A673 (cell line): ENCODE measurements around the gene PTRH1. TPM values are rescaled to one million over a fixed set of nuclear protein-coding genes. Genes with fewer than 3 reads are reported as not detected.

Experiments
- BruUV-seq: library from RNA; stranded (reverse); fragments of 400-500 nt; replicated peaks from 2 replicates; lab custom pipeline; 2021; lab: Mats Ljungman, UMichigan
- CTCF ChIA-PET: fragments of 300-600 bp; sonication (Branson Sonifier 250); formaldehyde crosslinking; loops from one replicate; lab custom pipeline; 2022; ENCODE audit warnings: antibody characterized with exemption; lab: Charles Lee
- POLR2A ChIA-PET: fragments of 300-600 bp; sonication (Branson Sonifier 250); formaldehyde crosslinking; loops from one replicate; lab custom pipeline; 2022; ENCODE audit warnings: antibody characterized with exemption; ENCODE audit not compliant: low non-redundant PET; lab: Charles Lee
- DNase-seq: peaks from one replicate; pipeline ENCODE4 v3.0.0-alpha.2; 2015; ENCODE audit warnings: low spot score
- H3K27ac ChIP-seq: fragments of 200-600 bp; sonication (generic); 2 replicates; pipeline ENCODE4 v1.5.1; 2016; ENCODE audit warnings: mixed run types, low read depth, mild to moderate bottlenecking, mixed read lengths, antibody characterized with exemption, low read length; ENCODE audit not compliant: poor library complexity, severe bottlenecking
- H3K27me3 ChIP-seq: fragments of 200-600 bp; sonication (generic); replicated peaks from 2 replicates; pipeline ENCODE4 v1.6.1; 2017; ENCODE audit warnings: mixed run types, low read depth, mild to moderate bottlenecking, mixed read lengths, antibody characterized with exemption, low read length; ENCODE audit not compliant: insufficient read depth, poor library complexity
- H3K36me3 ChIP-seq: fragments of 200-600 bp; sonication (generic); 2 replicates; pipeline ENCODE4 v1.6.1; 2016; ENCODE audit warnings: mixed run types, mild to moderate bottlenecking, mixed read lengths, antibody characterized with exemption, low read length; ENCODE audit not compliant: insufficient read depth, poor library complexity, severe bottlenecking
- H3K4me1 ChIP-seq: fragments of 200-600 bp; sonication (generic); 2 replicates; pipeline ENCODE4 v1.6.1; 2017; ENCODE audit warnings: mixed run types, mild to moderate bottlenecking, mixed read lengths, antibody characterized with exemption, low read length; ENCODE audit not compliant: insufficient read depth, poor library complexity, severe bottlenecking
- H3K4me3 ChIP-seq: fragments of 200-600 bp; sonication (generic); 2 replicates; pipeline ENCODE4 v1.5.1; 2016; ENCODE audit warnings: low read depth, mixed run types, mild to moderate bottlenecking, mixed read lengths, low read length; ENCODE audit not compliant: poor library complexity, severe bottlenecking
- H3K9me3 ChIP-seq: fragments of 200-600 bp; sonication (generic); 2 replicates; pipeline ENCODE4 v1.6.1; 2016; ENCODE audit warnings: mixed run types, low read depth, mild to moderate bottlenecking, mixed read lengths, antibody characterized with exemption, low read length; ENCODE audit not compliant: poor library complexity, severe bottlenecking
- EZH2 ChIP-seq: fragments of 200-600 bp; sonication (generic); IDR thresholded peaks from 2 replicates; pipeline ENCODE4 v1.6.1; 2017; ENCODE audit warnings: borderline replicate concordance, low read depth, mild to moderate bottlenecking, mixed read lengths, antibody characterized with exemption, low read length; ENCODE audit not compliant: poor library complexity, severe bottlenecking
- intact Hi-C: fragments of 100-400 bp; cut with micrococcal nuclease; formaldehyde crosslinking; loops from one replicate; pipeline ENCODE4 v1.10.0; 2022; ENCODE audit not compliant: unreplicated experiment
- total RNA-seq: library from RNA; stranded (reverse); gene quantifications from 2 replicates; pipeline ENCODE4 v1.2.3, GENCODE V29; 2021
- TF ChIP-seq, protein P1 (sequence below): fragments of 300-800, 200-600 bp; sonication (generic); conservative IDR thresholded peaks from 2 replicates; pipeline ENCODE4 v1.5.1; 2017; ENCODE audit warnings: low read depth, mild to moderate bottlenecking, antibody characterized with exemption, low read length, moderate library complexity, mixed read lengths

PTRH1 gene
- total RNA-seq, 1 experiment from 2014 or later, result 9.3 TPM

DNA sequence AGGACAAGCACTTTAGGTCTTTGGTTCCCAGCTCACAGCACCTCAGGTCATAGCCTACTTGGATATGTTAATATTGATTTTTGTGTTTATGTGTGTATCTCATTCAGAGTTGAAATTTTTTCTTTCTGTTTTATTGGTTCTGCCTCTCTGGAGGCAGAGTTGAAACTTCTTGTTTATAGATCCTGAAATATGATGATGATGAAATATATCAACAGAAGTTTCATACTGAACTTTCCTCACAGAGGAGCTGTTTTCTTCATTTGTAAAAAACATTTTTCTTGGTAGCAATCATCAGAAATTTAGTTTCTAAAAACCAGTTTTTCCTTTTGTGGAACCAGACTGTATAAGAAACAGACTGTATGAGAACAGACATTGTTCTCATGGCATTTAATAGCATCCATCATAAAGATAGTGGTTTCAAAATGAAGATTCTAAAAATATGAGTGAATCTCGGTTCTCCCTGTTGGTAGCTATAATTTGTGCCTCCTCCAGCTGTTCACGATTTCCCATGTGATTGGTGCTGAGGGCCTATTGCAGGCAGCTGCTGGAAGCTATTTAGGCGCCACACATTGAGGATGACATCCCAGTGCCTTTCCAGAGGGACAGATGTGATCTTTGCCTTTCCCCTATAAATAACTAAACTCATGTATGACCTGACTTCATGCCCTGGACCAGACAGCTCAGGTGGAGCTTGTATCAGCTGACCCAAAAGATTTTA, 48.2 kb downstream of the PTRH1 start:
- ChIA-PET POLR2A (no interaction called here), CTCF (no interaction called here)
- BruUV-seq, result no TSS peak
- H3K27me3 ChIP-seq, result no peaks in the 10 kb centered on the region
- H3K27ac ChIP-seq, result no peak overlapping the region
- DNase-seq, result no peak
- H3K9me3 ChIP-seq, result no peaks in the 10 kb centered on the region
- TF ChIP-seq EZH2, result no peak
- TF ChIP-seq, protein P1, sequence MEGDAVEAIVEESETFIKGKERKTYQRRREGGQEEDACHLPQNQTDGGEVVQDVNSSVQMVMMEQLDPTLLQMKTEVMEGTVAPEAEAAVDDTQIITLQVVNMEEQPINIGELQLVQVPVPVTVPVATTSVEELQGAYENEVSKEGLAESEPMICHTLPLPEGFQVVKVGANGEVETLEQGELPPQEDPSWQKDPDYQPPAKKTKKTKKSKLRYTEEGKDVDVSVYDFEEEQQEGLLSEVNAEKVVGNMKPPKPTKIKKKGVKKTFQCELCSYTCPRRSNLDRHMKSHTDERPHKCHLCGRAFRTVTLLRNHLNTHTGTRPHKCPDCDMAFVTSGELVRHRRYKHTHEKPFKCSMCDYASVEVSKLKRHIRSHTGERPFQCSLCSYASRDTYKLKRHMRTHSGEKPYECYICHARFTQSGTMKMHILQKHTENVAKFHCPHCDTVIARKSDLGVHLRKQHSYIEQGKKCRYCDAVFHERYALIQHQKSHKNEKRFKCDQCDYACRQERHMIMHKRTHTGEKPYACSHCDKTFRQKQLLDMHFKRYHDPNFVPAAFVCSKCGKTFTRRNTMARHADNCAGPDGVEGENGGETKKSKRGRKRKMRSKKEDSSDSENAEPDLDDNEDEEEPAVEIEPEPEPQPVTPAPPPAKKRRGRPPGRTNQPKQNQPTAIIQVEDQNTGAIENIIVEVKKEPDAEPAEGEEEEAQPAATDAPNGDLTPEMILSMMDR, result no peak
- intact Hi-C loops, result no loop called here
- no peaks in the 10 kb centered on the region for H3K36me3 ChIP-seq
- H3K4me1 ChIP-seq, result no peaks in the 10 kb centered on the region
- no peak overlapping the region for H3K4me3 ChIP-seq

DNA sequence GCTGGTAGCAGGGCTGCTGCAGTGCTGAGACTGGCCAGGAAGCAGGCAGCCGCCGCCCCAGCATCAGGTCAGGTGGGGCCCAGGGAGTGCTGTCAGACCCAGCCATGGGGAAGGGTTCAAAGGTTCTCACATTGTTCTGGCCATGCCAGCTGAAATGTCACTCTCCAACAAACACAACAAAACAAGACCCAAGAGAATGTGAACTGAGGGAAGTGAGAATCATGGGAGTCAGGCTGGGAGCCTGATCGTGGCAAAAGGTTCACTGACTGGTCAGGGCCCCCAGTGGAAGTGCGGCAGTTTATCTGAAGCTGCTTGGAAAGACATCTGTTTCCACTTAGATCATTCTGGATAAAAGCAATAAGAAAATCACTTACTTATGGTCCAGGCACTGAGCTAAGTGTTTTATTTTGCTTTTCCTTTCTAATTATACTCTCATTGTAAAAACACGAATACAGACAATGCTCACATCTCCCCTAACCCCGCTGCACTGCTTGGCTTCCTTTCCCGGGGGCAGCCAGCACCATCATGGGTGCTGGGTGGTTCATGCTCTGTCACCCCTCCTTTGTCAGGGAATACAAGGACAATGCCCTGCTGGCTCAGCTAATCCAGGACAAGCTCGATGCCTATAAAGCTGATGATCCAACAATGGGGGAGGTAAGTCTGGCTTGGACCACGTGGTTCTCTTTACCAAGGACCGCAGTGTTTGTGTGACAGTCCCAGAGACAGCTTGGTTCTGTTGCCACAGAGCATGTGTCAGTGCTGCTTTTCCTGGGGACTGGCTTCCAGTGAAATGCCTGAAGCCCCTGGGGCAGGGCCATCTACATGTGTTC, 50.6 kb downstream of the PTRH1 start:
- CTCF ChIA-PET, result no interaction called here
- POLR2A ChIA-PET, result no interaction called here

DNA sequence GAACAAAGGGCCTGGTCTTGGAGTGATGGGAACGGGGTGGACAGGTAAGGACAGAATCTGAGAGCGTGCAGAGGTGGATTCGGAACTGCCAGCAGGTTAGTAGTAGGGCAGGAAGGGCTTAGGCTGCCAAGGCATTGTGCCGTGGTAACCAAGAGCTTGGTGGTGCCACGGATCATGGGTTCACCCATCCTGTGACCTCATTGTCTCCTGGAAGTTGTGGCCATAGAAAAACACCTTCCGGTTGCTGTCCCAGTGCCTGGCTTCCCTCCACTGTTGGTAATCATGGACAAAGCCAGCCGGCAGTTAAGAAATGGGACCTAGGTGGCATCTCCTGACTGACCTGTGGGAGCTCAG, 51.2 kb downstream of the PTRH1 start:
- DNase-seq, result no peak
- H3K27me3 ChIP-seq, result no peaks in the 10 kb centered on the region
- TF ChIP-seq EZH2, result no peak
- TF ChIP-seq, protein P1, result no peak
- H3K9me3 ChIP-seq, result no peaks in the 10 kb centered on the region
- no peaks in the 10 kb centered on the region for H3K36me3 ChIP-seq
- intact Hi-C loops, result no loop called here
- BruUV-seq, result no TSS peak
- no peaks in the 10 kb centered on the region for H3K4me1 ChIP-seq
- POLR2A ChIA-PET, result no interaction called here
- H3K27ac ChIP-seq, result no peak overlapping the region
- CTCF ChIA-PET, result no interaction called here
- no peak overlapping the region for H3K4me3 ChIP-seq

More for the DNA sequence above, 50.6 kb downstream of the PTRH1 start:
- no peak overlapping the region for H3K4me3 ChIP-seq
- DNase-seq, result no peak
- H3K4me1 ChIP-seq, result no peaks in the 10 kb centered on the region
- intact Hi-C loops, result no loop called here
- no peak for TF ChIP-seq EZH2
- TF ChIP-seq, protein P1, result no peak
- no peaks in the 10 kb centered on the region for H3K36me3 ChIP-seq
- no peaks in the 10 kb centered on the region for H3K27me3 ChIP-seq
- no TSS peak for BruUV-seq
- H3K9me3 ChIP-seq, result no peaks in the 10 kb centered on the region
- no peak overlapping the region for H3K27ac ChIP-seq

Other genes starting within 250 kb of the PTRH1 start
- gene STXBP1, start 103.4 kb downstream of the PTRH1 start, total RNA-seq, result 10.9 and 12.6 TPM in 2 replicates
- gene CFAP157, start 8.7 kb downstream of the PTRH1 start, total RNA-seq, result not detected in 2 replicates
- gene TTC16, start 416 bp upstream of the PTRH1 start, total RNA-seq, result not detected in 2 replicates
- 9.1 and 9.2 TPM in 2 replicates for gene TOR2A, start 19.6 kb upstream of the PTRH1 start, total RNA-seq
- gene SH2D3C, start 63.0 kb upstream of the PTRH1 start, total RNA-seq, result not detected in 2 replicates
- 68.0 and 77.7 TPM in 2 replicates for gene CDK9, start 70.4 kb upstream of the PTRH1 start, total RNA-seq
- gene FPGS, start 87.2 kb upstream of the PTRH1 start, total RNA-seq, result 74.9 and 78.2 TPM in 2 replicates
- gene ENG, start 139.0 kb upstream of the PTRH1 start, total RNA-seq, result 29.9 and 31.1 TPM in 2 replicates
- gene AK1, start 162.0 kb upstream of the PTRH1 start, total RNA-seq, result 35.8 and 52.9 TPM in 2 replicates
- 34.7 and 40.4 TPM in 2 replicates for gene ST6GALNAC6, start 183.9 kb upstream of the PTRH1 start, total RNA-seq
- gene ST6GALNAC4, start 201.4 kb upstream of the PTRH1 start, total RNA-seq, result 11.8 and 15.8 TPM in 2 replicates
- gene PIP5KL1, start 215.1 kb upstream of the PTRH1 start, total RNA-seq, result 2.6 and 3.9 TPM in 2 replicates
- gene DPM2, start 222.2 kb upstream of the PTRH1 start, total RNA-seq, result 51.5 and 52.9 TPM in 2 replicates